Dendritic cell treated with granulocyte-macrophage colony-stimulating factor and Interleukin-4, amounts not matched to agents 40 ng/mL and 50 ng/mL, for 4 days (primary cell): ENCODE measurements around the gene SORCS3.

Source experiments
- H3K27ac Mint-ChIP-seq: one replicate; pipeline ENCODE4 v1.8.0; 2022; ENCODE audit warnings: mild to moderate bottlenecking, mixed read lengths
- H3K27me3 Mint-ChIP-seq: one replicate; pipeline ENCODE4 v1.8.0; 2022; ENCODE audit warnings: mild to moderate bottlenecking, mixed read lengths
- H3K36me3 Mint-ChIP-seq: one replicate; pipeline ENCODE4 v1.8.0; 2022; ENCODE audit warnings: low read depth, mixed read lengths
- H3K4me1 Mint-ChIP-seq: one replicate; pipeline ENCODE4 v1.8.0; 2022; ENCODE audit warnings: low read depth, mixed read lengths
- H3K4me3 Mint-ChIP-seq: one replicate; pipeline ENCODE4 v1.8.0; 2022; ENCODE audit warnings: mild to moderate bottlenecking, moderate library complexity, mixed read lengths
- H3K9me3 Mint-ChIP-seq: one replicate; pipeline ENCODE4 v1.8.0; 2022; ENCODE audit warnings: mixed read lengths
- intact Hi-C: fragments of 100-400 bp; cut with micrococcal nuclease; formaldehyde crosslinking; loops from one replicate; pipeline ENCODE4 v1.15.0; 2022

Gene SORCS3

DNA sequence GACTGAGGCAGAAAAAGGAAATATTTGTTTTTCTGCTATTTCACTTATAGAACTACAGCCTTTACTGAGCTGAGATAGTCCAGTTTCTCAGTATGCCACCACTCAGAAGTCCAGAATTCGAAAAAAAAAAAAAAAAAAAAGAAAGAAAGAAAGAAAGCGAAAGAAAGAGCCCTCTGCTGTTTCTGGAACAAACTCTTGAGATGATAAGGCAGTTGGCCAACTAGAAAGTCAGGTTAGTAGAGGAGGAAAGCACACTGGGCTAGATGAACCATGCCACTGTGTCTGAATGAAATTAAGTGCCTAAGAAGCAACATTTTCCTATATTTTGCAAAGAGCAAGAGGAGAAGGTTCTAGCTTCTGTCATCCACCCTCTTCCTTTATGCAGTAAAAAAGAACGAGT lies 403.8 kb downstream of the SORCS3 start:
- H3K27me3 Mint-ChIP-seq: no peaks in the 10 kb centered on the region
- H3K9me3 Mint-ChIP-seq: no peaks in the 10 kb centered on the region
- no peak overlapping the region for H3K4me3 Mint-ChIP-seq
- H3K36me3 Mint-ChIP-seq: no peaks in the 10 kb centered on the region
- no peak overlapping the region for H3K27ac Mint-ChIP-seq
- intact Hi-C loops: no loop called here
- H3K4me1 Mint-ChIP-seq: no peaks in the 10 kb centered on the region

DNA sequence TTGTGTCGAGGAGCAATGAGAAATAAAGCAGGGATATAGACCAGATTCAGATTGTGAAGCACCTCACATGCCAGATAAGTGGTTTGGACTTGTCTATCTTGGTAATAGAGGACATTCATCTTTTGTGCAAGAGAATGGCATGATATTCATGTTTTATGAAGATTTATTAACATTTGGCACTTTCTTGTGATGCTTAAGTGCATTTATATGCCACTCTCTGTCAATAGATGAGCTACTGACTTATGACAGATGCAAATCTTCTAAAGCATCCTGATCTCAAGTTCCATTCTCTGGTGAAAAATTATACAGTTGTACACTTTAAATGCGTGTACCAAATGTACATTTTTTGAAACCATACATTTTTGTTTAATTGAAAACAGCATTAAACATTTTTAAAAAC lies 415.3 kb downstream of the SORCS3 start:
- Mint-ChIP-seq H3K27ac (no peak overlapping the region), H3K9me3 (peaks cover 16% of the 10 kb centered on the region), H3K4me1 (no peaks in the 10 kb centered on the region), H3K4me3 (no peak overlapping the region), H3K27me3 (no peaks in the 10 kb centered on the region), H3K36me3 (no peaks in the 10 kb centered on the region)
- intact Hi-C loops: no loop called here

DNA sequence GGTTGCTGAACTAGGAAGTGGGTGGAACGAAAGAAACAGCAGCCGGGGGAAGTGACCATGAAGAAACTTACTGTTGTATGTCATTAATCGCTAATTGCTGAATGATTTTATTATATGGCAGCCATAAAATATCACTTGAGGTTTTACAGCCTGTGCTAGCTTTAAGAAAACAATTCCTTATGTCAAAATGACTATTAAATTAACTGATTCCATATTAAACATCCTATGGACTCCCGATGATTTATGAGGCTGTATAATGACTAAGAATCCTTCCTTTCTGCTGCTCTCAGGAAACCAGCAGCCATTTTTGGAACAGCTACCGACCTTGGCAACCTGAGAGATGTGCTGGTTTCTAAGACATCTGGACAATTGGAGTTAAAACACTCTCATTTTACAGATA lies 421.9 kb downstream of the SORCS3 start:
- no peak overlapping the region for H3K27ac Mint-ChIP-seq
- H3K36me3 Mint-ChIP-seq: no peaks in the 10 kb centered on the region
- H3K4me3 Mint-ChIP-seq: no peak overlapping the region
- no peaks in the 10 kb centered on the region for H3K27me3 Mint-ChIP-seq
- no peaks in the 10 kb centered on the region for H3K4me1 Mint-ChIP-seq
- no peaks in the 10 kb centered on the region for H3K9me3 Mint-ChIP-seq
- intact Hi-C loops: no loop called here

DNA sequence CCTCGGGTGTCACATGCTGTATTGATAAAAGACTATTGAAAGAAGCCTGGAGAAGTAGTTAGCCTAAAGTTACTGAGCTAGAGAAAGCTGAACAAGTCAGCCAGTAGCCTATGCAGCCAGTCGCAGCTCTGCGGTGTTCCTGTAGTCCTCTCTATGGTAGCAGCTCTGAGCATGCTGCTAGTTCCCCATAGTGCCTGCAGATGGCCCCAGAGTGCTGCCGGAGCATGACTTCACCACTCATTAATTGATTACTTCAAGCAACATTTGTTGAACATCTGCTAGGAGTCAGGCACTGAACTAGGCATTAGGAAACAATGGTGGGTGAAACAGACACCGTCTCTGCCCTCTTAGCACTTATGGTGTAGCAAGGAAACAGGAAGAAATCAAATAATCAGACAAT lies 422.7 kb downstream of the SORCS3 start:
- no peaks in the 10 kb centered on the region for H3K4me1 Mint-ChIP-seq
- no peak overlapping the region for H3K27ac Mint-ChIP-seq
- no peaks in the 10 kb centered on the region for H3K9me3 Mint-ChIP-seq
- intact Hi-C loops: no loop called here
- H3K4me3 Mint-ChIP-seq: no peak overlapping the region
- no peaks in the 10 kb centered on the region for H3K36me3 Mint-ChIP-seq
- no peaks in the 10 kb centered on the region for H3K27me3 Mint-ChIP-seq

DNA sequence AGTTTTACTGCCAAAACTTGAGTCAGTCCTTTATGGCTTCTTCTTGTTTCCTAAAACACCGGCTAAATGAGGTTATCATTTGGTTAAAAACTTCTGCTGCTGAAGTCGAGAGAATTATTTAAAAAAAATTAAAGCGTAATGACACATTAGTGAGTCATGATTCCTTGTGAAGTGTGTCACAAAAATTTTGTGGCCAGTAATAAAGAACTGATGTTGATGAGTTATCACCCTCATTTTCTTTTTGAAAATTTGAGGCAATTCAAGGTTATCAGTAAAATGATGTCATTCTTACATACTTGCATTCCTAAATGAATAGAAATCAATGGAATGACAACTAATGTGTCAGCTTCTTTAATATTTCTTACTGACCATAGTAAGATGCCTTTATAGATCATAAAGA lies 427.4 kb downstream of the SORCS3 start:
- H3K27ac Mint-ChIP-seq: no peak overlapping the region
- H3K9me3 Mint-ChIP-seq: no peaks in the 10 kb centered on the region
- H3K4me3 Mint-ChIP-seq: no peak overlapping the region
- no peaks in the 10 kb centered on the region for H3K36me3 Mint-ChIP-seq
- H3K27me3 Mint-ChIP-seq: no peaks in the 10 kb centered on the region
- no peaks in the 10 kb centered on the region for H3K4me1 Mint-ChIP-seq
- intact Hi-C loops: no loop called here

DNA sequence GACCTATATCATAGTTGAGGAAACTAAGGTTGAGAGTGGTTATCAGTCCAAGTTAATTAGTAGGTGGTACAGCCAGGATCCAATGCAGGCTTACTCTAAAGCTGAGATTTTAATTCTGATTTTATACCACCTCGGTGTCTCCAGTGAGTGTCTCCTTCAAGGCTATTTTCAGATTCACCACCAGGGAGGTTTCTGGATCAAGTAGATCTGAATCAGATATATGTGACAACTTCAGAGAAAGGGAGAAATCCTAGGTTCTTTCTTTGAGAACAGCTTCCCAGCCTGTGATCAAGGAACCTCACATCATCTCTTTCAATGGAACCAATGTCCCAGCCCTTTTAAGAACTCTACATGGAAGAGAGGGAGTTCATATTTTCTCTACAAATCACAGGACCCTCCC lies 429.2 kb downstream of the SORCS3 start:
- Mint-ChIP-seq H3K4me1 (no peaks in the 10 kb centered on the region), H3K9me3 (no peaks in the 10 kb centered on the region), H3K27me3 (no peaks in the 10 kb centered on the region), H3K4me3 (no peak overlapping the region), H3K36me3 (no peaks in the 10 kb centered on the region), H3K27ac (no peak overlapping the region)
- intact Hi-C loops: no loop called here

DNA sequence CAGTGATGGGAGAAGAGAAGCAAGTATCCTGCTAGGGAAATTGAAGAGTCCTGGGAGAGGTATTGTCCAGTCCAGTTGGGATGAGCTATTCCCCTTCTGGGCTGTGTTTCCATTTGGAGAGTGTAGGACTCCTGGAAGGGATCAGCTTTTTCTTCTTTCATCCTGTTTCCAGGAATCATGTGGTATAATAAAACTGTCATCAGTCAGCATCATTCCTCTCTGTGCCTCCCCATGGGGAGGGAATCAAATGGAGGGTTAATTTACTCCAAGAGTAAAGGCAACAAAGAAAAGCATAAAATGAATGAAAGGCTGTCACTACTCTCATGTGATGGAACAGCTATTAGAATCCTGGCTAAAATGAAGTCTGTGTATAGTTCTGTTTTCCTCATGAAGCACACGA lies 429.9 kb downstream of the SORCS3 start:
- no peaks in the 10 kb centered on the region for H3K9me3 Mint-ChIP-seq
- no peaks in the 10 kb centered on the region for H3K4me1 Mint-ChIP-seq
- H3K27me3 Mint-ChIP-seq: no peaks in the 10 kb centered on the region
- H3K27ac Mint-ChIP-seq: no peak overlapping the region
- H3K4me3 Mint-ChIP-seq: no peak overlapping the region
- intact Hi-C loops: no loop called here
- H3K36me3 Mint-ChIP-seq: no peaks in the 10 kb centered on the region

DNA sequence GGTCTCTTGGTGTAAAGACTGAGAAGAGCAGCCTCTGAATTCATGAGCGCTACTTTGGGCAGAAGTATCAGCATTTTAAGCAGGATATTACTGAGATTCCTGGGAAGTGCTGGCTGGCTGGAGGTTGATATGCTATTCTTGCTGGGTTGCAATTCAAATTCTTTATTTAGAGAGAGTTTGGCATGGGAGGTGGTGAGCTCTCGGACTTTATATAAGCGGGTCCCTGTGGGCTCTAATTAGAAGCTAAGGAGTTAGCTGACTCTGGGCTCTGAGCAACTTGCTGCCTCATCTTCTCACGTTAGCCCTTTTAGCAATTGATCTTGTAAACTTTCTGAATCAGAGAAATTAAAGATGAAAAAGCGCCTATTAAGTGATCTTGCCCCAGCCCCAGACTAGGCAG lies 430.9 kb downstream of the SORCS3 start:
- H3K4me3 Mint-ChIP-seq: no peak overlapping the region
- H3K9me3 Mint-ChIP-seq: no peaks in the 10 kb centered on the region
- no peaks in the 10 kb centered on the region for H3K27me3 Mint-ChIP-seq
- no peak overlapping the region for H3K27ac Mint-ChIP-seq
- H3K4me1 Mint-ChIP-seq: no peaks in the 10 kb centered on the region
- no peaks in the 10 kb centered on the region for H3K36me3 Mint-ChIP-seq
- intact Hi-C loops: no loop called here

DNA sequence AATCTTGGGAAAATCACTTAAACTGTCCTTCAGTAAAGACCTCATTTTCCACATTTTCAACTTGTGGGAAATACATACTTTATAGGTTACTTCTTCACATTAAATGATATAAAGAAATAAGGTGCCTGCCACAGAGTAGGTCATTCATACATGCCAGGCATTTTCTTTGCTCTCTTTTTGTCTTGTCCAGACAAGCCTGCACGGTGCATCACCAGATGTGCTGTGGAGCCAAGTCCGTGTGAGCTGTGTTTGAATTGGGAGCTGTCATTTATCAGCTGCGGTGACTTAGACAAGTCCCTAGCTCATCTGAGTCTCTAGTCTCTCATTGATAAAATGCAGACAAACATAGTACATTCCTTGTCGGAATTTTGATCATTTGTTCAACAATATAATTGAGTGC lies 432.9 kb downstream of the SORCS3 start:
- H3K27ac Mint-ChIP-seq: no peak overlapping the region
- no peaks in the 10 kb centered on the region for H3K36me3 Mint-ChIP-seq
- H3K4me1 Mint-ChIP-seq: no peaks in the 10 kb centered on the region
- H3K4me3 Mint-ChIP-seq: no peak overlapping the region
- no peaks in the 10 kb centered on the region for H3K9me3 Mint-ChIP-seq
- intact Hi-C loops: no loop called here
- H3K27me3 Mint-ChIP-seq: no peaks in the 10 kb centered on the region

DNA sequence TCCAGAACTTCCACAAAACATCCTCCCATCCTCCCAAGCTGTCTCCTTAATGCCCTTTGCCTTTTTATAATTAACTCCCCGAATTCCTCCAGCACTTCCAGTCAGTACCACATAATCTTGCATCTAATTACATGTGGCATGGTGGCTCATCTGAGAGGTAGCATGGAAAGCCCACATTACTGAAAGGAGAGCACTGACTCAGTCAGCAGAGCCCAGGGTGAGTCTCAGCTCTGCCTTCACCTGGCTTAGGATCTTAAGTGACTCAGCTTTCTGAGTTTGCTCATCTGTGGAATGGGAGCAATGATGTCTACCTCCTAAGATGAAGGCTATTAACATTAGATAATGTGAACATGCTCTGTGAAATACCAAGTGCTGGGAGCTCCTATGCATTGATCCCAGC lies 433.9 kb downstream of the SORCS3 start:
- H3K4me1 Mint-ChIP-seq: no peaks in the 10 kb centered on the region
- H3K4me3 Mint-ChIP-seq: no peak overlapping the region
- no peaks in the 10 kb centered on the region for H3K27me3 Mint-ChIP-seq
- no peaks in the 10 kb centered on the region for H3K36me3 Mint-ChIP-seq
- no peak overlapping the region for H3K27ac Mint-ChIP-seq
- H3K9me3 Mint-ChIP-seq: no peaks in the 10 kb centered on the region
- intact Hi-C loops: no loop called here

DNA sequence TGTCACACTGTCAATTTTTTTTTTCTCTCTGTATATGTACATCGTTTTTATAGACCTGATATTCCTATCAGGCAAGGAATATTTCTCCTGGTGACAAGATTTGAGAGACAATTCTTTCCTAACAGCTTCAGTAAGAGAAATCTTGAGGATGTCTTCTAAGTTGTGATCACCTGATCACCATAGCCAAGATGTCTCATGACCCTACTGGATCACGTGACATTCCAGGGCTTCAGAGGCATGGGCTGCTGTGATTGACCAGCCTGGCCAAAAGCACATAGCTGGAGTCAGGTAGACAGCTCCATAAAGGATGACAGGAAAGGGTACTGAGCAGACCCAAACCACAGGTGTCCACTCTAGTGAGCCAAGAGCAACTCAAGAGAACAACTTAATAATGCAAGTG lies 444.9 kb downstream of the SORCS3 start:
- Mint-ChIP-seq H3K27me3 (no peaks in the 10 kb centered on the region), H3K4me3 (no peak overlapping the region), H3K4me1 (no peaks in the 10 kb centered on the region), H3K36me3 (no peaks in the 10 kb centered on the region), H3K9me3 (peaks cover 5% of the 10 kb centered on the region), H3K27ac (no peak overlapping the region)
- intact Hi-C loops: no loop called here

DNA sequence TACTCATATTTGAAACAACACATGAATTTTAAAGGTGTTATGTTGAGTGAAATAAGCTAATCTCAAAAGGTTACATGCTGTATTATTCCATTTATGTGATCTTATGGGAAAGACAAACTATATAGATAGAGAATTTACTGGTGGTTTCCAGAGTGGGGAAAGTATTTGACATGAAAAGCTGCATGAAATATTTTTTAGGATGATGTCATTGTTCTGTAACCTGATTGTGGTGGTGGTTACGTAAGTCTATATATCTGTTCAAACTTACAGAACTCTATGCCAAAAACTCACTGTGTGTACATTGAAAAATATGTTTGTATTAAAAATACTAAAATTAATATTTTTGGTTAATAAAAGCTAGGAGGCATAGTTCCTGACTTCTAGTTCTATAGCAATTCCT lies 453.0 kb downstream of the SORCS3 start:
- H3K27ac Mint-ChIP-seq: no peak overlapping the region
- no peaks in the 10 kb centered on the region for H3K27me3 Mint-ChIP-seq
- intact Hi-C loops: no loop called here
- no peak overlapping the region for H3K4me3 Mint-ChIP-seq
- H3K36me3 Mint-ChIP-seq: no peaks in the 10 kb centered on the region
- H3K9me3 Mint-ChIP-seq: peaks cover 2% of the 10 kb centered on the region
- H3K4me1 Mint-ChIP-seq: no peaks in the 10 kb centered on the region

DNA sequence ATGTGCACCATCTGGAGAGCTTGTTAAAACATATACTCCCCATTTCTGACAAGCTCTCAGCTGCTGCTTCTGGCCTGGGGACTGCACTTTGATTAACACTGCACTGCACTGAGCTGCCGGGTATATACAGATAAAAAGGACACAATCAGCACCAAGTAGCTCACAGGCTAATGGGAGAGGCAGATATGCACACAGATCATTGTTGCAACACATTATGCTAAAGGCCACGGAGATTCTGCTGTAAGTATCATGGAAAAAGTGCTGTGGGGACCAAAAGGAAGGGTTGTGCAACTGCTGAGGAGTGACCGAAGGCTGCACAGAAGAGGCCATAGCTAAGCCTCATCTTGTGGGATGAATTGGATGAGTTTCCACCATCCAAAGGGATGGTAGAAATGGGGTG lies 455.2 kb downstream of the SORCS3 start:
- Mint-ChIP-seq H3K4me1 (no peaks in the 10 kb centered on the region), H3K4me3 (no peak overlapping the region), H3K27me3 (no peaks in the 10 kb centered on the region), H3K36me3 (no peaks in the 10 kb centered on the region), H3K9me3 (no peaks in the 10 kb centered on the region), H3K27ac (no peak overlapping the region)
- intact Hi-C loops: no loop called here

DNA sequence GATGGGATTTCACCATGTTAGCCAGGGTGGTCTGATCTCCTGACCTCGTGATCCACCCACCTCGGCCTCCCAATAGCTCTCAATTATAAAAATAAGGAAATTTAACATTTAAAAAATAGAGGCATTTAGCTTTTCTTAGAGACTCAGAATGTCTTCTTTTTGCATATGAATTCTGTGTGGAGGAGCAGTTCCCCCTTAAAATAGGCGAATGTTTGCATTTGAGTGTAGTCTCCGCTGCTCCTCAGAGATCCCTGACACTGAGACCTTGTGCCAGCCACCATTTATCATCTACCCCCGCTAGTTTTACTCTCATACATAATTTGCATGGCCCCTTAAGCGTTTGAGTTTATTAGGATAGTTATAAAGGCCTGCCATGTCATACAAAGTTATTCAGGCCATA lies 461.9 kb downstream of the SORCS3 start:
- no peak overlapping the region for H3K27ac Mint-ChIP-seq
- intact Hi-C loops: no loop called here
- H3K27me3 Mint-ChIP-seq: no peaks in the 10 kb centered on the region
- H3K36me3 Mint-ChIP-seq: no peaks in the 10 kb centered on the region
- H3K9me3 Mint-ChIP-seq: no peaks in the 10 kb centered on the region
- H3K4me3 Mint-ChIP-seq: no peak overlapping the region
- no peaks in the 10 kb centered on the region for H3K4me1 Mint-ChIP-seq

DNA sequence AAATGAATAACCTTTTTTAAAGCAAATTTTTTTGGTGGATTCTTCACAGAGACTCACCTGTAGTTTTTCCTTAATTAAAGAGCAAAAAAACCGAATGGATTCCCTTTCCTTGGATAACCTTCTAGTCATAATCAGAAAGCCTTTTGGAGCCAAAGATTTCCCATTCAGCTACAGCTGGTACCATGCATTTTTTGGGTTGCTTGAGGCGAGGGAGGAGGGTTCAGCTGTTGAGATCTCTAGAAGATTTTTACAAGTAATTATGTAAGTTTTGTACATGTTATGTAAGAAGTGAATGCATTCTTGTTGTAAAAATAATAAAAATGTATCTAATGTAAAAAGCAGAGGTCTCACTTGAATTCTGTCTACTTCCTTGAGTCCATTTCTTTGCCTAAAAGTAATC lies 463.2 kb downstream of the SORCS3 start:
- Mint-ChIP-seq H3K36me3 (no peaks in the 10 kb centered on the region), H3K27ac (no peak overlapping the region), H3K4me3 (no peak overlapping the region), H3K9me3 (no peaks in the 10 kb centered on the region), H3K27me3 (no peaks in the 10 kb centered on the region), H3K4me1 (no peaks in the 10 kb centered on the region)
- intact Hi-C loops: no loop called here

DNA sequence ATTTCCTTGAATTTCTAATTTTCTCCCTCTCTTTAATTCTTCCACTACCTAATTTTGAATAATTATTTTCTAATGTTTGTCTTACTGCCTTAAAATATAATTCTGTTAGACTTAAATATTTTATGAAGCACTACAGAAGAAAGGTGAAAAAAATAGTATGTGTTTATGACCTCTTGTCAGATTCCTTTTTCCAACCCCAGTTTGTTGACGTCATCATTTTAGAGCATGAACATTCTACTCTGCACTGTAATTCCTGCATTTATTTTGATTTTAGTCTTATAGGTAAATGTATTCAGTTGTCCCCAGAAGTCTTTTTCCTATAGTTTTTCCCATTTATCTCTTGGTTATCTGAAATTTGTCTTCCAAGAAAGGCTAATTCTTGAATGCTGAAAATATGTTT lies 468.1 kb downstream of the SORCS3 start:
- Mint-ChIP-seq H3K36me3 (no peaks in the 10 kb centered on the region), H3K4me3 (no peak overlapping the region), H3K4me1 (no peaks in the 10 kb centered on the region), H3K27ac (no peak overlapping the region), H3K27me3 (no peaks in the 10 kb centered on the region), H3K9me3 (no peaks in the 10 kb centered on the region)
- intact Hi-C loops: no loop called here
